HG03103 (cell line): ENCODE results near the gene MYRFL.

ENCODE experiments used
- ATAC-seq: cut with Tn5 transposase; IDR thresholded peaks from one replicate; pipeline ENCODE4 v1.9.1; 2021; ENCODE audit warnings: low read depth; ENCODE audit not compliant: unreplicated experiment

The MYRFL gene

DNA sequence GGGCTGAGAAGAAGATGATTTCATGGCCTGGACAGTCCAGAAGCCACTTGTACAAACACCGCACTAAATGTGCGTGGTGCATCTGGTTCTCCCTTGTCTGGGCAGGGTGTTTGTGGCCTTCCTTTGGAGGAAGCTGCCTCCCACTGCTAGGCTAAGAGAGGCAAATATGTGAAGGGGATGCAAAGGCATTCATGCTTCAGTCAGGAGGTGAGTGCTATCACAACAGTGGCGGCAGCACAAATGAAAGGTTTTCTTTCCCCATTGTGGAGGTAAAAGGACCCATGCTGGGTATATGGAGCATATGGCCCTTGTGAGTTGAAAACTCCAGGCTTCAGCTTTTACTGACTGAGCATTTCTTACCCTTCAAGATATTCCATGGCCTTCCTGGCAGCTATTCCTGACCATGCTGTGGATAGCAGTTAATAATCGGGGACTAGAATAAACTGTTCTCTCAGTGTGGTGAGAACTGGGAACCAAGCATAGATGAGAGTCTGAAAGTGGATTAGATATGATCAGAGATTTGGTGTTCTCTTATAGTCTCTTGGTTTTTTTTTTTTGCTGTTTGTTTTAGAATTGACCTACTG lies 69.9 kb downstream of the MYRFL start:
- no peak for ATAC-seq

- no peak for ATAC-seq
These were observed 71.8 kb downstream of the MYRFL start for GRCh38 chr12:69896653-69897381.

GRCh38 chr12:69897744-69898143 lies 72.7 kb downstream of the MYRFL start:
- no peak for ATAC-seq

DNA sequence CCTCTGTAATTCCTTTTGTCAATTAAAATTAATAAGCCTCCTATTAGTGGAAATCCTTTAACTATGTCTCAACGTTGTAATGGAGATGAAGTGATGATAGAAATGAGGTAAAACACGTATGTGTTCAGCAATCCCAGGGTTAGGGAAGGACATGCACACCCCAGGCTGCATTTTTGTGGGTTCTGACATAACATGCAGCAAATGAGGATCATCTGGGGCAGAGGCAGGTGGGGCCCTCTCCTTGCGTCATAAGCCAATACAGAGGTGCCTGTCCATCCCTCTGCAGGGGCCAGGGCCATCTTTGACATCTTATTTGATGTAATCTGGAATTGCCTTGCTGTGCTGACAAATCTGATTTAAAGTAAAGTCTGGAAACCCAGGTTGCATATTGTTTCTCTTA lies 73.2 kb downstream of the MYRFL start:
- ATAC-seq = no peak

GRCh38 chr12:69900720-69901131 lies 75.7 kb downstream of the MYRFL start:
- peak; percentile 65 for ATAC-seq

GRCh38 chr12:69901221-69901905 lies 76.3 kb downstream of the MYRFL start:
- no peak for ATAC-seq

DNA sequence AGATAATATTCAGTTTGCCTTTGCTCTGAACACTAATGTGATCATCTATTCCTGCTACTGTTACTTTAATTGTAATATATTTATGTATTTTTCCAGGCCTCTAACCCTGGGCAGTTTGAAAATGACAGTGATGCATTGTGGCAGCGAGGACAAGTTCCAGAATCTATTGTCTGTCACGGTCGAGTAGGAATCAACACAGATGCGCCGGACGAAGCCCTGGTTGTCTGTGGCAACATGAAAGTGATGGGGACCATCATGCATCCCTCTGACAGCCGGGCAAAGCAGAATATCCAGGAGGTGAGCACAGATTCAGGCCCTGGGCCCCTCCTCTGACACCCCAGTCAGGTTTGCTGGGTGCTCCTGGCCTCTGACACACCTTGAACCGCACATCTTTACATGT lies 78.5 kb downstream of the MYRFL start:
- ATAC-seq = no peak

GRCh38 chr12:69904777-69905176 lies 79.8 kb downstream of the MYRFL start:
- no peak for ATAC-seq

- no peak for ATAC-seq
These were observed 80.8 kb downstream of the MYRFL start for GRCh38 chr12:69905801-69906200.

DNA sequence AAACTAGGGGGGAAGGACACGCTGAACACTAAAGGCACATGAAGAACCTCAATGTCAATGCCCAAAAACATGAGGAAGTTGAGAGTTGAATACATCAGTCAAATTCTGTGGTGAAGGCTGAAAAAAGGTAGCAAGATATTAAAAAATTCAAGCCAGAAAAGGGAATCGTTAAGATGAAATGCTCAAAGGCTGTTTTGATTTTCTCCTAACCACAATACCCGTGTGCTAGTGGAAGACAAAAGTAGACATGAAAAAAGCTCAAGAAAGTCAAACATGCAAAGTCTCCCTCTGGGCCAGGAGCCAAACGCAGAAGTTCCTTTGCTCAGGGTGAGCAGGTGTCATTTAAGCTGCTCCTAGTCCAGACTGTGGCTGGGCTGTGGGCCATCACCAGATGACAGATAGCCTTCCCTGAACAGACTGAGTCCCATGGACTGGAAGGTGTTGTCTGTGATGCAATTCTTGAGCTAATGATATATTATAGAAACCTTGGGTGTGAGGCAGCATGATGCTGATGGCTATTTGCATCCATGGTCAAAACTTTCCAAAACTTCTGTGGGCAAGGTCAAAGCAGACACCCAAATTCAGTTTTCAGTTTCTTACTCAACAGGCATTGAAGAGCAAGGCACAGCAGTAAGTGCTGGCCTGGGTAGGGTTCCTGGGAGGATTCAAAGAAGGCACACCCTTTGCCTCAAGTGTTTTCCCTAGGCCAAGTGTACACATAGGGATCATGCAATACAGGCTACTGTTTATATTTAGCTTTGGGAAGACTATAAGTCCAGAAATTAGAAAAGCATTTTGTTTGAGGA lies 81.6 kb downstream of the MYRFL start:
- ATAC-seq = peak; percentile 90

GRCh38 chr12:69908203-69908602 lies 83.2 kb downstream of the MYRFL start:
- ATAC-seq = no peak

DNA sequence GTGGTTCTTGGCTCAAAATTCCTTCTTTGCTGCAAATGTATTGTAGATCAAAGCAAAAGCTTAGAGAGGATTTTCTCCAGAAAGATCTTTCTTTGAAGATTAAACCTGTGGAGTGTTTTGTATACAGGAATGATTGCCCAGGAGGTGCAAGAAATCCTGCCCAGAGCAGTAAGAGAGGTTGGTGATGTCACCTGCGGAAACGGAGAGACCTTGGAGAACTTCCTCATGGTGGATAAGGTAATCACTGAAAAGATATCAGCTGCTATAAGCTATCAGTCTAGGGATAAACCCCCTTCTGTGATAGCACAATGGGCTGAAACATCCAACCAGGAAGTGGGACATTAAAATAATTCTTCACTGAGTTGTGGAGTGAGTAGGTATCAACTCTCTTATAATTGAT lies 85.7 kb downstream of the MYRFL start:
- no peak for ATAC-seq

DNA sequence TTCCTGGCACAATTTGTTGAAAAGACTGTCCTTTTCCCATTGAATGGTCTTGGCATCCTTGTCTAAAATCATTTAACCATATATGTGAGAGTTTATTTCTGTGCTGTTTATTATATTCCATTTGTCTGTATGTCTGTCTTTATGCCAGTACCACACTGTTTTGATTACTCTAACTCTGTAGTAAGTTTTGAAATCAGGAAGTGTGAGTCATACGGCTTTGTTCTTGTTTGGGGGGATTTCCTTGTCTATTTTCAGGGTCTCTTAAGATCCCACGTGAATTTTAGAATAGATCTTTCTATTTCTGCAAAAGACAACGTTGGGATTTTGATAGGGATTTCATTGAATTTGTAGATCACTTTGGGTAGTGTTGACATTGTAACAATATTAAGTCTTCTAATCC lies 88.5 kb downstream of the MYRFL start:
- no peak for ATAC-seq

GRCh38 chr12:69915964-69916363 lies 90.9 kb downstream of the MYRFL start:
- no peak for ATAC-seq

DNA sequence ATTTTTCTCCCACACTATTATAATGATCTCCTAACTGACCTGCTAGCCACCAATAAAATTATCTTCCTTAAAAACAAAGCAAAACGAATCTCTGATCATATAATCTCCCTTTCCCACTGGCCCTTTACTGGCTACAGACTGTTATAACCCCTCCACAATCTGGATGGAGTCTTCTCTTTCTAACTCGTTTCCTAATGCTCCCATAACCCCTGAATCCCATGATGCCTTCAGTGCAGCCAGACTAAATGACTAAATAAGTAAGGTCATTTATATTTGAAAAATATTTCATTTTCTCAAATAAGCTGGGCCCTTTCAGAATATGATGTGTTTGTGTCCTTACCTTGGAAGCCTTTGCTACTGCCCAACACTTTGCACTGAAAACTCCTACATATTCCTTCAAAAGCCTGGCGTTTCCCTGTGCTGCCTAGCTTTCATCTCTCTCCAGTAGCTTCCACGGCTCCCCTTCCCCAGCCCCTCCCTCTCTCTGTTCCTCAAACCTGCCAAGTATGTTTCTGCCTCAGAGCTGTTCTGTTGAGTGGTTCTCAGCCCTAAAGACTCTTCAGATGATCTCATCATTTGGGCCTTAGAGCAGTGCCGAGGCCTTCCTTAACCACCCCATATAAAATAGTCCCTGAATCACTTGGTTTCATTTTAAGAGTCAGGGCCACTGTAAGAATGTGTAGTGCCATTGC lies 91.7 kb downstream of the MYRFL start:
- peak; percentile 61 for ATAC-seq

DNA sequence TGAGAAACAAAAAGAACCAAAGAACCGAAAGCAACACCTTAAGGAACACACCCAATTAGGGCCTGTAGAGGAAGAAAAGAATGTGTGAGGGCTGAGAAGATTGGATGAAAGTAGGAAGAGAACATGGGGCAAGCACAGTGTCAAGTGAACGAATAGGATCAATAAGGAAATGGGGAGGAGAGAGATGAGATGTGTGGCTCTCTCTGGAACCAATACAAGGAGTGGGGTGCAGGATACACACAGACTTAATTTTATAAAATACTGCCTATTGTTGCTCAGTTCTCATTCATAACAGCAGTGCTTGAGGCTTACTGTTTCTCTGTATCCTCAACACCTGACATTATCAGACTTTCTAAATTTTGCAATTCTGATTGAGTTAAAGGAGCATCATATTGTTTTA lies 93.3 kb downstream of the MYRFL start:
- ATAC-seq = no peak

DNA sequence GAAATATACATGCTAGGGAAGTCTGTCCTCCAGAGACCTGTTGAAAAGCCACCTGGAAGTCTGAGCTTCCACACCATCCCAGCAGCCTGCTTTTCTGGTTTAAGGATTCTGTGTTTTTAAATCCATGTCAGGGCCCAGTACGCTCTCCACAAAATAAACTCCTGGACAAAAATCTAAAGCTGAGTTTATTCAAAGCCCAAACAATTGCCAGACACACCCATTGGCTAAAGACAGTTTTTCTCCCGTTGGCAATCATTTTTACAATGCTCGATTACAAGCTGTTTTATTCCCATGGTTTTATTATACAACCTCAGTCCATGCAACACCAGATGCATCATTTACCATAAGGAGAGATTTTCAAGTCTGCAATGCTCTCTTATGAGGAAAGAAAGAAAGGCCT lies 94.5 kb downstream of the MYRFL start:
- no peak for ATAC-seq

GRCh38 chr12:69921831-69922230 lies 96.8 kb downstream of the MYRFL start:
- ATAC-seq = no peak

GRCh38 chr12:69922999-69923398 lies 98.0 kb downstream of the MYRFL start:
- peak; percentile 52 for ATAC-seq

- no peak for ATAC-seq
These were observed 100.3 kb downstream of the MYRFL start for GRCh38 chr12:69925291-69925690.

GRCh38 chr12:69927164-69927563 lies 102.1 kb downstream of the MYRFL start:
- ATAC-seq = no peak
